ENCODE data around the gene IL32.
"Not testable (repeated sequence)": the region's sequence is repeated elsewhere in the genome, so short reads cannot be mapped to it uniquely, and the experiment has no call there.

Gene IL32

GRCh38 chr16:3072576-3073263, 7.3 kb downstream of the IL32 start:
- FAIRE-seq = not testable (repeated sequence)

GRCh38 chr16:3073448-3073847, 8.0 kb downstream of the IL32 start:
- no peak for FAIRE-seq

- no peak for FAIRE-seq
Measured at GRCh38 chr16:3074860-3075522, 9.6 kb downstream of the IL32 start.

GRCh38 chr16:3075523-3075915, 10.1 kb downstream of the IL32 start:
- no peak for FAIRE-seq

DNA sequence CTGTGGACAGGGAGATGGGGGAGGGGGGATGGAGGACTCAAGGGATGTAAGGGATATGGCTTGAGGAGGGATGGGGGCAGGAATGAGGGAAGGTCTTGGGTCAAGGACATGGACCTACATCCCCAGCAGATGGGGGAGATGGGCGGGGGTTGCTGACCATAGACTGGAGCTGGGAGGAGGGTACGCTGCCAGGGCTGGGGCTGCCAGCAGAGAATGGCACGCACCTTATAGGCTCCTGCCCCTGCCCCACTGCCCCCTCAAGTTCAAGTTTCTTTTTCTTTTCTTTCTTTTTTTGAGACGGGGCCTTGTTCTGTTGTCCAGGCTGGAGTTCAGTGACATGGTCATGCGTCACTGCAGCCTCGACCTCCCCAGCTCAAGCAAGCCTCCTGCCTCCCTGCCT, 10.5 kb downstream of the IL32 start:
- not testable (repeated sequence) for FAIRE-seq

DNA sequence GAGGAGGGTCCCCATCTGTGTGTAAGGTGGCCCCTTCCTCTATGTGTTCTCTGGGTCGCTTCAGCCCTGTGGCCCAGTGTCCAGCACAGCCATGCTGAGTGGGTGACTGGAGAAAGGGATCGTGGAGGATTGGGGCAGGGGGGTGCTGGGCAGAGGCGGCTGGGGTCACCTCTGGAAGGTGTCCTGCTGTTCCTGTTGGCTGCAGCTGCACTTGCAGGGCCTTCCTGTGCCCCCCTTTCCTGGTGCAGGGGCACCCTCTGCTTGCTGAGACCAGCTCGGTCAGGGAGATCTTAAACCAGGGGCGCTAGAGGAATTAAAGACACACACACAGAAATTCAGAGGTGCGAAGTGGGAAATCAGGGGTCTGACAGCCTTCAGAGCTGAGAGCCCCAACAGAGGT, 11.1 kb downstream of the IL32 start:
- FAIRE-seq = no peak

DNA sequence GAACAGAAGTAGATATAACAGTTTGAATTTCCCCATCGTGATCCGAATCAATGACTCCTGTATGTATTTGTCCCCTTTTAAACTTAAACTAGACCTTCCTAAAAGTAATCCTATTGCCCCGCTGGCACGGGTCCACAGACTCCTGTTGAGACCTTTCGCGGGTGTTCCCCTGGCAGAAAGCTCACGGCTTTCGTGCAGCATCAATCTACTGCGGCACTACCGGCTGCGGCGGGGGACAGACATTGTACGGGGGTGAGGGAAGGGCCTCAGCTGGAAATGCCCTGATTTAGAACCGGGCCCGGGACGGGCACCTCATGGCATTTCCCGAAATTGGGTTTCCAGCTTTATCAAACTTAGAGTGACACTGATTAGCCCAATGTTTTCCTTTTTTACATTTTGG, 14.6 kb downstream of the IL32 start:
- FAIRE-seq = no peak

- not testable (repeated sequence) for FAIRE-seq
Measured at GRCh38 chr16:3081957-3082356, 16.5 kb downstream of the IL32 start.

- FAIRE-seq = not testable (repeated sequence)
Measured at GRCh38 chr16:3083408-3083807, 18.0 kb downstream of the IL32 start.

GRCh38 chr16:3084491-3084890, 19.1 kb downstream of the IL32 start:
- no peak for FAIRE-seq

DNA sequence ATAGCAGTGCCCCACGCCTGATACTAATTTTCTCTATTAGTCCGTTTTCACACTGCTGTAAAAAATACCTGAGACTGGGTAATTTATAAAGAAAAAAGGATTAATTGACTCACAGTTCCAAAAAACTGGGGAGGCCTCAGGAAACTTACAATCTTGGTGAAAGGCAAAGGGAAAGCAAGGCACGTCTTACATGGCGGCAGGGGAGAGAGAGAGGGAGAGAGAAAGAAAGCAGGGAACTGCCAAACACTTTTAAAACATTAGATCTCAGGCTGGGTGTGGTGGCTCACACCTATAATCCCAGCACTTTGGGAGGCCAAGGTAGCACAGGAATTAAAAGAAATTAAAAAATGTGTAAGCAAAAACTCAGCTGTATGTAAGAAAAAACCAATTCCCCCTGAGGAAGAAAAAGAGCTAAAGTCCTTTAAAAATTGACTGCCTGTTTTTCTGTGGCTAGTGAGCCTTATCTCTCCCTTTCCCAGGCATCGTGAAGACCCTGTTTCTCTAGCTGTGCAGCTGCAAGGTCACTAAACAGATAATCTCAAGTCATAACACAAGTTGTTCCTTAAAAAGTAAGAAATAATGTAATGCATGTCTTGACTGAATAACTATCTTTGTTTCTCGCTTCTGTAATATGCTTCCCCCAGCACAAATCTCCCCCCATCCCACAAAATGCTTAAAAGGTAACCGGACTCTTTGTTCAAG, 19.7 kb downstream of the IL32 start:
- no peak for FAIRE-seq

GRCh38 chr16:3085868-3086595, 20.6 kb downstream of the IL32 start:
- FAIRE-seq = no peak

- FAIRE-seq = no peak
Measured at GRCh38 chr16:3086596-3087242, 21.3 kb downstream of the IL32 start.

DNA sequence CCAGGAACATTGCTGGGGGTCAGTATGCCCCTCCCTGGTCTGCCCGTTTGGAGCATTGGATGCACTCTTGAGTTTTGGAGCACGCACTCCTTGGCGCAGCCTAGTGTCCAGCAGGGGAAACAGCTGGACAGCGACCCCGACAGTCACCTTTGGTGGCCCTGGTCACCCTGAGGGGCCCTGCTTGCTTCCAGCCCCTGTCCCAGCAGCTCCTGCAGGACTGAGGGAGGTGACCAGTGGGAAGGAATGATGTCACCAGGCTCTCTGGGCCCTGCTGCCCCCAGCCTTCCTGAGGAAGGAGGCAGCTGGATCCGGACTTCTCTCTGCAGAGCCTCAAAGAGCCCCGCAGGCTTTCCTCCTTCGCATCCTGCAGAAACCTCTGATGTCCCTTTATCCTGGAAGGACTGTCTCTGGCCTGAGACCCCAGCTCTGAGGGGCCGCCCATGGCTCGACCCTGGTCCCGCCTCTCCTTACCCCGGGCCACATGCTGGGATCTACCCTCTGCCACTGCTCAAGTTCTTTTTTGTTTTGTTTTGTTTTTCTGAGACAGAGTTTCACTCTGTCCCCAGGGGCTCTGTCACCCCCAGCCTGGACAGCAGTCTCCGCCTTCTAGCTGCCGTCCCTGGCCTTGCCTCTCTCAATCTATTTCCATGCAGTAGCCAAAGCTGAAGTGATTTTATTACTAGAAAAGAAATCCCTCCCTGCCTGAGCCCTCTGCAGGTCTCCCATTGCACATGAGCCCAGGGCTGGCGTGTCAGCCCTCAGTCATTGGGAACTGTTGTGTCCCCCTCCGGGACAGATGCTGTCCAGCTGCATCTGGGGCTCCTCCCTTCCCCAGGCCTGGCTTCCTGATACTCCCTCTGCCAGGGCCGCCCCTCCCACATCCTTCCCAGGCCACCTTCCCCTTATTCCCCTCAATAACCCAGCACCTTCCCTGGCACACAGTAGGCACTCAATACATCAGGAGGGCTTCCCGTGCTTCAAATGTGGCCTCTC, 22.1 kb downstream of the IL32 start:
- FAIRE-seq = no peak

- no peak for FAIRE-seq
Measured at GRCh38 chr16:3088450-3088849, 23.0 kb downstream of the IL32 start.

GRCh38 chr16:3088925-3089716, 23.7 kb downstream of the IL32 start:
- no peak for FAIRE-seq

DNA sequence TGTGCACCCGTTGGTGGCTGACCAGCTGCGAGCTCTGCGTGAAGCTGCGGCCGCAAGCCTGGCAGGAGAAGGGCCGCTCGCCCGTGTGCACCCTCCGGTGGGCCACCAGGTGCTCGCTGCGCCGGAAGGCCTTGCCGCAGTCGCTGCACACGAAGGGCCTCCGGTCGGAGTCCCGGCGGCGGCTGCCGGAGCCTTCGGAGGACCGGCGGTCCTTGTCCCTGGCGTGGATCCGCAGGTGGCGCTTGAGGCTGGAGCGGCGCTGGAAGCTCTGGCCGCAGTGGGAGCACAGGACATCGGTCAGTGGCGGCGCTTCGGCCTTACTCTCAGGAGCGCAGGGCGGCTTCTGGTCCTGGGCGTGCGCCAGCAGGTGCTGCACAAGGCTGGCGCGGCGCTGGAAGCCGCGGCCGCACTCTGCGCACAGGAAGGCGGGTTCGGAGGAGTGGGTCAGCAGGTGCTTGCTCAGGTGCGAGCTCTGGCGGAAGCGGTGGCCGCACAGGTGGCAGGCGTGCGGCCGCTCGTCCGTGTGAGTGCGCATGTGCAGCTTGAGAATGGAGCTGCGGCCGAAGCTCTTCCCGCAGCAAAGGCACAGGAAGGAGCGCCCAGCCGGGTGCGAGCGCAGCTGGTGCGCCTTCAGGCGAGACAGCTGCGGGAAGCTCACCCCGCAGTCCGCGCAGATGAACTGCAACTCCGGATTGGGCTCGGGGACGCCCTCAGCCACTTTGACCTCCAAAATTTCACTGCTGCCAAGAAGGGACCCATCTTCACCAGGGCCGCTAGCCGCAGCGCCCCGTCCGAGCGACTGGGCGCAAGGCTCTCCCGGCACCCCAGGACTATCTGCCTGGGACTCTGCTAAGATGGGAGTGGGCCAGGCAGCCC, 24.5 kb downstream of the IL32 start:
- no peak for FAIRE-seq

DNA sequence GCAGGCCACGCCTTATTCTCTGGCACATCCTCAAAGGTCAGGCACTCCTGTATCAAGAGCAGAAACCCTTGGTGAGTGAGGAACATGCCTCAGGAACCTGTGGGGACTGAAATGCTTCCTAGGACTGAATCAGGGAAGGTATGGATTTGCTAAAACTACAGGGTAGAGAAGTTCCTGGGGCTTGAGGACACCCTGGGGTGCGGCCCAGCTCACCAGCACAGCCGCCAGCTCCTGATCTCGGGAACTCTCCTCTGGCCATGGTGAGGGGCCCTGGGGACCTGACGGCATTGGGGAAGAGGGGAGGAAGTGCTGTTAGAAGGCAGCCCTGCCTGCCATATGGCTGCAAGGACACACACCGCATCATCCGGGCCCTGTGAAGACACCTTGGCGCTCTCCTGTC, 26.1 kb downstream of the IL32 start:
- no peak for FAIRE-seq

GRCh38 chr16:3092501-3092941, 27.1 kb downstream of the IL32 start:
- FAIRE-seq = no peak
